ENCODE results near the gene ADAMTS2. TPM values are rescaled to one million over a fixed set of nuclear protein-coding genes. Genes with fewer than 3 reads are reported as not detected.

Gene ADAMTS2
- total and polyA plus RNA-seq, 2 experiments from 2014 or later = 1.6 to 8.1 TPM

GRCh38 chr5:179296150-179296821, 49.0 kb downstream of the ADAMTS2 start:
- H3K27me3 Mint-ChIP-seq (ENCODE audit: insufficient read depth, low read depth, poor library complexity) = peaks cover 5% of the 10 kb centered on the region
- Histone ChIP-seq H3K9me2 (ENCODE audit: insufficient read depth) (no peaks in the 10 kb centered on the region), H3K4me1 (ENCODE audit: insufficient read depth) (no peaks in the 10 kb centered on the region), H3K27ac (ENCODE audit: low read depth) (no peak overlapping the region), H4K20me1 (replicated peaks; ENCODE audit: insufficient read depth) (no peaks in the 10 kb centered on the region), H3K36me3 (ENCODE audit: insufficient read depth) (no peaks in the 10 kb centered on the region), H3K79me2 (replicated peaks; ENCODE audit: insufficient read depth) (no peaks in the 10 kb centered on the region), H2AFZ (no peak overlapping the region), H3F3A (replicated peaks; ENCODE audit: low read depth) (no peaks in the 10 kb centered on the region), H3K4me2 (no peak overlapping the region), H3K27me3 (ENCODE audit: insufficient read depth) (no peaks in the 10 kb centered on the region), H3K4me3 (no peak overlapping the region)
- TF ChIP-seq JUNB (IDR thresholded peaks at IDR 0.05; ENCODE audit: unreplicated experiment) = no peak
- TF ChIP-seq CREB1 (CRISPR knock-in tag; IDR thresholded peaks at IDR 0.05; ENCODE audit: low read depth) = no peak
- TF ChIP-seq, protein P1, sequence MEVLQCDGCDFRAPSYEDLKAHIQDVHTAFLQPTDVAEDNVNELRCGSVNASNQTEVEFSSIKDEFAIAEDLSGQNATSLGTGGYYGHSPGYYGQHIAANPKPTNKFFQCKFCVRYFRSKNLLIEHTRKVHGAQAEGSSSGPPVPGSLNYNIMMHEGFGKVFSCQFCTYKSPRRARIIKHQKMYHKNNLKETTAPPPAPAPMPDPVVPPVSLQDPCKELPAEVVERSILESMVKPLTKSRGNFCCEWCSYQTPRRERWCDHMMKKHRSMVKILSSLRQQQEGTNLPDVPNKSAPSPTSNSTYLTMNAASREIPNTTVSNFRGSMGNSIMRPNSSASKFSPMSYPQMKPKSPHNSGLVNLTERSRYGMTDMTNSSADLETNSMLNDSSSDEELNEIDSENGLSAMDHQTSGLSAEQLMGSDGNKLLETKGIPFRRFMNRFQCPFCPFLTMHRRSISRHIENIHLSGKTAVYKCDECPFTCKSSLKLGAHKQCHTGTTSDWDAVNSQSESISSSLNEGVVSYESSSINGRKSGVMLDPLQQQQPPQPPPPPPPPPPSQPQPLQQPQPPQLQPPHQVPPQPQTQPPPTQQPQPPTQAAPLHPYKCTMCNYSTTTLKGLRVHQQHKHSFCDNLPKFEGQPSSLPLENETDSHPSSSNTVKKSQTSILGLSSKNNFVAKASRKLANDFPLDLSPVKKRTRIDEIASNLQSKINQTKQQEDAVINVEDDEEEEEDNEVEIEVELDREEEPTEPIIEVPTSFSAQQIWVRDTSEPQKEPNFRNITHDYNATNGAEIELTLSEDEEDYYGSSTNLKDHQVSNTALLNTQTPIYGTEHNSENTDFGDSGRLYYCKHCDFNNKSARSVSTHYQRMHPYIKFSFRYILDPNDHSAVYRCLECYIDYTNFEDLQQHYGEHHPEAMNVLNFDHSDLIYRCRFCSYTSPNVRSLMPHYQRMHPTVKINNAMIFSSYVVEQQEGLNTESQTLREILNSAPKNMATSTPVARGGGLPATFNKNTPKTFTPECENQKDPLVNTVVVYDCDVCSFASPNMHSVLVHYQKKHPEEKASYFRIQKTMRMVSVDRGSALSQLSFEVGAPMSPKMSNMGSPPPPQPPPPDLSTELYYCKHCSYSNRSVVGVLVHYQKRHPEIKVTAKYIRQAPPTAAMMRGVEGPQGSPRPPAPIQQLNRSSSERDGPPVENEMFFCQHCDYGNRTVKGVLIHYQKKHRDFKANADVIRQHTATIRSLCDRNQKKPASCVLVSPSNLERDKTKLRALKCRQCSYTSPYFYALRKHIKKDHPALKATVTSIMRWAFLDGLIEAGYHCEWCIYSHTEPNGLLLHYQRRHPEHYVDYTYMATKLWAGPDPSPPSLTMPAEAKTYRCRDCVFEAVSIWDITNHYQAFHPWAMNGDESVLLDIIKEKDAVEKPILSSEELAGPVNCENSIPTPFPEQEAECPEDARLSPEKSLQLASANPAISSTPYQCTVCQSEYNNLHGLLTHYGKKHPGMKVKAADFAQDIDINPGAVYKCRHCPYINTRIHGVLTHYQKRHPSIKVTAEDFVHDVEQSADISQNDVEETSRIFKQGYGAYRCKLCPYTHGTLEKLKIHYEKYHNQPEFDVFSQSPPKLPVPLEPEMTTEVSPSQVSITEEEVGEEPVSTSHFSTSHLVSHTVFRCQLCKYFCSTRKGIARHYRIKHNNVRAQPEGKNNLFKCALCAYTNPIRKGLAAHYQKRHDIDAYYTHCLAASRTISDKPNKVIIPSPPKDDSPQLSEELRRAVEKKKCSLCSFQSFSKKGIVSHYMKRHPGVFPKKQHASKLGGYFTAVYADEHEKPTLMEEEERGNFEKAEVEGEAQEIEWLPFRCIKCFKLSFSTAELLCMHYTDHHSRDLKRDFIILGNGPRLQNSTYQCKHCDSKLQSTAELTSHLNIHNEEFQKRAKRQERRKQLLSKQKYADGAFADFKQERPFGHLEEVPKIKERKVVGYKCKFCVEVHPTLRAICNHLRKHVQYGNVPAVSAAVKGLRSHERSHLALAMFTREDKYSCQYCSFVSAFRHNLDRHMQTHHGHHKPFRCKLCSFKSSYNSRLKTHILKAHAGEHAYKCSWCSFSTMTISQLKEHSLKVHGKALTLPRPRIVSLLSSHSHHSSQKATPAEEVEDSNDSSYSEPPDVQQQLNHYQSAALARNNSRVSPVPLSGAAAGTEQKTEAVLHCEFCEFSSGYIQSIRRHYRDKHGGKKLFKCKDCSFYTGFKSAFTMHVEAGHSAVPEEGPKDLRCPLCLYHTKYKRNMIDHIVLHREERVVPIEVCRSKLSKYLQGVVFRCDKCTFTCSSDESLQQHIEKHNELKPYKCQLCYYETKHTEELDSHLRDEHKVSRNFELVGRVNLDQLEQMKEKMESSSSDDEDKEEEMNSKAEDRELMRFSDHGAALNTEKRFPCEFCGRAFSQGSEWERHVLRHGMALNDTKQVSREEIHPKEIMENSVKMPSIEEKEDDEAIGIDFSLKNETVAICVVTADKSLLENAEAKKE (CRISPR knock-in tag; IDR thresholded peaks at IDR 0.05) = no peak
- no peak for TF ChIP-seq ZNF331 (CRISPR knock-in tag; IDR thresholded peaks at IDR 0.05; ENCODE audit: low read depth)
- no peak for TF ChIP-seq EZH2 (IDR thresholded peaks at IDR 0.05; ENCODE audit: low read depth, unreplicated experiment)
- peaks cover 3% of the 10 kb centered on the region; the same call in 1 of the 3 replicates for H3K36me3 Mint-ChIP-seq (ENCODE audit: low read depth)
- no peaks in the 10 kb centered on the region for H3K4me1 Mint-ChIP-seq
- DNase-seq (ENCODE audit: low spot score) = no peak
- H3K4me3 Mint-ChIP-seq = no peak overlapping the region
- peaks cover 15% of the 10 kb centered on the region for H3K9me3 Mint-ChIP-seq
- no peak for ATAC-seq
- H3K27ac Mint-ChIP-seq = no peak overlapping the region

DNA sequence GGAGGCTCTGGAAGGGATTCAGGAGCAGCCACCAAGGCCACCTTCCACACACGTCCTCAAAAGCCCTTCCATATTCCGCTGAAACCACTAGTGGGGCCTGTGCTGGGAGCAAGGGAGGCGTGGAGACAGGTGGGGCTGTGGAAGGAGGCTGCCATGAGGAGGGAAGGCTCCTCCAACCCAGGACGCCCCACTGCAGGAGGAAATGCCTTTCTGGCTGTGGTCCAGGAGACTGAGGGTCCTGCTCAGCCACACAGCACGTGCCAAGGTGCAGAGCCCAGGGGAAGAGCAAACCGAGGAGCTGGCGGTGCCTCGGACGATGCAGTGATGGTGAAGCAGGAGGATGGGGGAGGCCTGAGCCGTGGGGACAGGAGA, 49.5 kb downstream of the ADAMTS2 start:
- H3K4me3 Mint-ChIP-seq = no peak overlapping the region
- H3K27ac ChIP-seq (ENCODE audit: low read depth) = no peak overlapping the region
- no peaks in the 10 kb centered on the region for H3K4me1 Mint-ChIP-seq
- no peaks in the 10 kb centered on the region for H3F3A ChIP-seq (replicated peaks; ENCODE audit: low read depth)
- peaks cover 15% of the 10 kb centered on the region for H3K9me3 Mint-ChIP-seq
- DNase-seq (ENCODE audit: low spot score) (no peak), ATAC-seq (no peak)
- no peaks in the 10 kb centered on the region for H3K79me2 ChIP-seq (replicated peaks; ENCODE audit: insufficient read depth)
- H3K36me3 ChIP-seq (ENCODE audit: insufficient read depth) = no peaks in the 10 kb centered on the region
- no peaks in the 10 kb centered on the region for H3K27me3 ChIP-seq (ENCODE audit: insufficient read depth)
- no peak overlapping the region for H2AFZ ChIP-seq
- H3K4me3 ChIP-seq = no peak overlapping the region
- no peaks in the 10 kb centered on the region for H4K20me1 ChIP-seq (replicated peaks; ENCODE audit: insufficient read depth)
- peaks cover 5% of the 10 kb centered on the region for H3K27me3 Mint-ChIP-seq (ENCODE audit: insufficient read depth, low read depth, poor library complexity)
- H3K4me2 ChIP-seq = no peak overlapping the region
- peaks cover 3% of the 10 kb centered on the region; the same call in 1 of the 3 replicates for H3K36me3 Mint-ChIP-seq (ENCODE audit: low read depth)
- no peaks in the 10 kb centered on the region for H3K4me1 ChIP-seq (ENCODE audit: insufficient read depth)
- H3K9me2 ChIP-seq (ENCODE audit: insufficient read depth) = no peaks in the 10 kb centered on the region
- H3K27ac Mint-ChIP-seq = no peak overlapping the region
- TF ChIP-seq CREB1 (CRISPR knock-in tag; IDR thresholded peaks at IDR 0.05; ENCODE audit: low read depth) (no peak), ZNF331 (CRISPR knock-in tag; IDR thresholded peaks at IDR 0.05; ENCODE audit: low read depth) (no peak), ETS1 (IDR thresholded peaks at IDR 0.05) (no peak), STAT1 (IDR thresholded peaks at IDR 0.05; ENCODE audit: unreplicated experiment) (no peak), ZNF114 (CRISPR knock-in tag; IDR thresholded peaks at IDR 0.05) (no peak), EZH2phosphoT487 (IDR thresholded peaks at IDR 0.05; ENCODE audit: unreplicated experiment) (no peak)
- TF ChIP-seq, protein P2, sequence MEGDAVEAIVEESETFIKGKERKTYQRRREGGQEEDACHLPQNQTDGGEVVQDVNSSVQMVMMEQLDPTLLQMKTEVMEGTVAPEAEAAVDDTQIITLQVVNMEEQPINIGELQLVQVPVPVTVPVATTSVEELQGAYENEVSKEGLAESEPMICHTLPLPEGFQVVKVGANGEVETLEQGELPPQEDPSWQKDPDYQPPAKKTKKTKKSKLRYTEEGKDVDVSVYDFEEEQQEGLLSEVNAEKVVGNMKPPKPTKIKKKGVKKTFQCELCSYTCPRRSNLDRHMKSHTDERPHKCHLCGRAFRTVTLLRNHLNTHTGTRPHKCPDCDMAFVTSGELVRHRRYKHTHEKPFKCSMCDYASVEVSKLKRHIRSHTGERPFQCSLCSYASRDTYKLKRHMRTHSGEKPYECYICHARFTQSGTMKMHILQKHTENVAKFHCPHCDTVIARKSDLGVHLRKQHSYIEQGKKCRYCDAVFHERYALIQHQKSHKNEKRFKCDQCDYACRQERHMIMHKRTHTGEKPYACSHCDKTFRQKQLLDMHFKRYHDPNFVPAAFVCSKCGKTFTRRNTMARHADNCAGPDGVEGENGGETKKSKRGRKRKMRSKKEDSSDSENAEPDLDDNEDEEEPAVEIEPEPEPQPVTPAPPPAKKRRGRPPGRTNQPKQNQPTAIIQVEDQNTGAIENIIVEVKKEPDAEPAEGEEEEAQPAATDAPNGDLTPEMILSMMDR (conservative IDR thresholded peaks at IDR 0.05; ENCODE audit: low read depth in 2 of 2) = no peak

Measured in GM23338 (cell line).